ENCODE results near the gene IL5RA. TPM values are rescaled to one million over a fixed set of nuclear protein-coding genes. Genes with fewer than 3 reads are reported as not detected.

IL5RA gene
- total RNA-seq, 1 donor from 2014 or later = not detected

DNA sequence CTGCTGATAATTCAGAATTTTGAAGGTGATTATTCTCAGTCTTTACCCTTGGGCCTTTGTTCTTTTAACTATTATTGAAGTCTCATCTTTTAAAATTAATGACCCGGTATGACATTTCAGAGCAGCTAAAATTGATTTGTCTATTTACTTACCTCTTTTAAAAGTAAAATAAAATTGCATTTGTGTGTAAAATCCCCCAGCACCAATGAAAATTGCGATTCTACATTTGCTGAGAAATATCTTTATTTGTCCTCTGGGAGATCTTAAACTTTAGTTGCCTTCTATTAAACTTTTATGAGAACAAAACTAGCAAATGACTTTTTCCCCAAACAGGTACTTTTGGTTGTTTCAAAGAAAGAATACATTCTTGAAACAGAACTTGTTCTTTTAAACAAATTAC lies 7.5 kb upstream of the IL5RA start:
- TF ChIP-seq, protein P1, sequence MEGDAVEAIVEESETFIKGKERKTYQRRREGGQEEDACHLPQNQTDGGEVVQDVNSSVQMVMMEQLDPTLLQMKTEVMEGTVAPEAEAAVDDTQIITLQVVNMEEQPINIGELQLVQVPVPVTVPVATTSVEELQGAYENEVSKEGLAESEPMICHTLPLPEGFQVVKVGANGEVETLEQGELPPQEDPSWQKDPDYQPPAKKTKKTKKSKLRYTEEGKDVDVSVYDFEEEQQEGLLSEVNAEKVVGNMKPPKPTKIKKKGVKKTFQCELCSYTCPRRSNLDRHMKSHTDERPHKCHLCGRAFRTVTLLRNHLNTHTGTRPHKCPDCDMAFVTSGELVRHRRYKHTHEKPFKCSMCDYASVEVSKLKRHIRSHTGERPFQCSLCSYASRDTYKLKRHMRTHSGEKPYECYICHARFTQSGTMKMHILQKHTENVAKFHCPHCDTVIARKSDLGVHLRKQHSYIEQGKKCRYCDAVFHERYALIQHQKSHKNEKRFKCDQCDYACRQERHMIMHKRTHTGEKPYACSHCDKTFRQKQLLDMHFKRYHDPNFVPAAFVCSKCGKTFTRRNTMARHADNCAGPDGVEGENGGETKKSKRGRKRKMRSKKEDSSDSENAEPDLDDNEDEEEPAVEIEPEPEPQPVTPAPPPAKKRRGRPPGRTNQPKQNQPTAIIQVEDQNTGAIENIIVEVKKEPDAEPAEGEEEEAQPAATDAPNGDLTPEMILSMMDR (conservative IDR thresholded peaks at IDR 0.05) = no peak
- Mint-ChIP-seq H3K9me3 (no peaks in the 10 kb centered on the region), H3K4me1 (no peaks in the 10 kb centered on the region), H3K27ac (ENCODE audit: unreplicated experiment) (no peak overlapping the region), H3K4me3 (no peak overlapping the region), H3K27me3 (ENCODE audit: low read depth) (peaks cover 13% of the 10 kb centered on the region), H3K36me3 (ENCODE audit: low read depth) (no peaks in the 10 kb centered on the region)
- no peak for DNase-seq (ENCODE audit: low read depth, low spot score)

DNA sequence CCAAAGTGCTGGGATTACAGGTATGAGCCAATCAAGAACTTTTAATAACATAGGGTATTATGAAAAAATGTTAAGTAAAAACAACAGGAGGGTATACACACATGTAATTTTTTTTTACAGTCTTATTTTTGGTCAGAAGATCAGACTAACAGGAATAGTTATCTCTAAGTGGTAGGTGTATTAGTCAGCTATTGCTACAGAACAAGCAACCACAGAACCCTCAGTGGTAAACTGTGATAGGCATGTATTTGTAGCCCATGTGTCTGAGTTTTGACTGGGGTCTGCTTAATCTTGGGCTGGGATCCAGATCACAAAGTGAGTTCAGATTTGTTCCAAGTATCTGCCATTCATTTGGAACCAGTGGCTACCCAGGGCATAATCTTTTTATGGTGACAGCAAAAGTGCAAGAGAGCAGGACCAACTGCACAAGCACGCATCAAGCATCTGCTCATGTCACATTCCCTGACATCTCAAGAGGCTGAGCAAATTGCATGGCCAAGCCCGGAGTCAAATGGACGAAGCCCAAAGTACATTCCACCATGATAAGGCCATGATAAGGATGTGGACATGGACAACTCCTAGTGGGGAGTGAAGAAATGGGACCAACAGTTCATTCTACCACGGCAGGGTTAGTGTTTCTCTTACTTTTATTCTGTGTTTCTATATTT lies 3.0 kb upstream of the IL5RA start:
- Mint-ChIP-seq H3K4me1 (no peaks in the 10 kb centered on the region), H3K9me3 (no peaks in the 10 kb centered on the region), H3K27me3 (ENCODE audit: low read depth) (peaks cover 8% of the 10 kb centered on the region), H3K36me3 (ENCODE audit: low read depth) (no peaks in the 10 kb centered on the region), H3K4me3 (no peak overlapping the region), H3K27ac (ENCODE audit: unreplicated experiment) (no peak overlapping the region)
- TF ChIP-seq, protein P1 (conservative IDR thresholded peaks at IDR 0.05) = no peak
- no peak for DNase-seq (ENCODE audit: low read depth, low spot score)

DNA sequence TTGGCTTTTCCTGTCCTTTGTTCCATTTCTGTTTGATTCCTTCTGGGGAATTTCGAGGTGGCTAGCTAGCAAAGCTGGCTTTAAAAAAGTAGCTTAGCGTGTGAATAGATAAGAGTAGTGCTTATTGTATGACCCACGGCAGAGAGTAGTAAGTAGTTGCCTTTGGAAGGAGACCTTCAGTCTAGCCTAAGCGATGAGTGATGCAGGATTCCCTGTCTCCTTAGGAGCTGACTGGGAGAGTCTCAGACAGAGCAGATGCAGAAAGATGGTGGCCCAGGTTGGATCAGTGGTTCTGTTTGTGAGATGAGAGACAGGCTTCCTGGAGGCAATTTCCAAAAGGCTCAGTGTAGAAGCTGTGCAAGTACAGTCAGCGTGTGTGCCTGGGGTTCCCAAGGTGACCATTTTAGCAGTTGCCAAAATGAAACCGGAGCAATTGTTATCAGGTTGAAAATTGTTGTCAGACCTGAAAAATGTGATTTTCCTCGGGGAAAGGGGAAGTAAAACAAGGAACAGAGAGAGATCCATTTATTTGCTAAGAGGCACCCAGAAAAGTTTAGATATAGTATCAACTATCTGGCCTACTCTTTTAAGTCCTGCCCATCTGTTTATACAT lies 681 bp upstream of the IL5RA start:
- Mint-ChIP-seq H3K4me1 (no peaks in the 10 kb centered on the region), H3K27me3 (ENCODE audit: low read depth) (peaks cover 13% of the 10 kb centered on the region), H3K4me3 (no peak overlapping the region), H3K9me3 (peaks cover 2% of the 10 kb centered on the region), H3K27ac (ENCODE audit: unreplicated experiment) (no peak overlapping the region), H3K36me3 (ENCODE audit: low read depth) (no peaks in the 10 kb centered on the region)
- no peak for DNase-seq (ENCODE audit: low read depth, low spot score)
- TF ChIP-seq, protein P1 (conservative IDR thresholded peaks at IDR 0.05) = no peak

DNA sequence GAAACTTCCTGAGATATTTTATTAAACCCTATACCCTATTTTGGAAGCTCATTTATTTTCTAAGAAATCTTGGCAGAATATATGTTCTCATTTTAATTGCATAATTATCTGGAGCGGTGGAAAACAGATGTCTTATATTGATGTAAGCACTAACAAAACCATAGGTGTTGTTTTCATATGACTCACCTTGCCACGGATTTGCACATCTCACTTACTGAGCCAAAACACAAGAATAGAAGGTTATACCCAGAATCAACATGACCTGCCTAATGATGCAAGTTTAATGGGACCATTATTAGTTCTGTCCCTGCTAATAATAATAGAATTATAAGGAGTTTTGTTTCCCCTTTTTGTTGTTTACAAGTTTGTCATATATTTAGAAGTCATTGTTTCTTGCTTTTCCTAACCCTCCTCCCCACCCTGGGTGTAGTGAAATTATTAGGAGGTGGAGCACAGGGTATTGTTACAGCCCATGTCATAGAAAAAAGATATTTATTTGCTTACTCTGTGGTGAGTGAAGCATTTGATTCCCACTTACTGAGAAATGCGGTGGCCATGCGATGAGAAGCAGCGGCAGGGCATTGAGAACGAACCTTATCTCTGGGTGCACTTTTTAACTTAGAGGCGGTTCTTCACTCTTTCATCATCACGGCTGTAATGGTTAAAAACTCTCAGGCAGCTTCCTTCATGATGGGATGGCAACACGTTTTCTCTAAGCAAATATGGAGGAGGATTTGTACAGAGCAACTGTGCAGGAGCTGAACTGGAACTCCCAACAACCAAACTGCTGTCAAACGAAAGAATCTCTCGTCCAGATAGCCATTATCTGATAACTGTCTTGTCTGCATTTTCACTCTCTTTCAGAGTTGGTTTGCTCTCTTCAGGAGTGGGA lies 521 bp downstream of the IL5RA start:
- Mint-ChIP-seq H3K4me1 (no peaks in the 10 kb centered on the region), H3K27ac (ENCODE audit: unreplicated experiment) (no peak overlapping the region), H3K4me3 (no peak overlapping the region), H3K9me3 (peaks cover 2% of the 10 kb centered on the region), H3K27me3 (ENCODE audit: low read depth) (peaks cover 17% of the 10 kb centered on the region), H3K36me3 (ENCODE audit: low read depth) (no peaks in the 10 kb centered on the region)
- TF ChIP-seq, protein P1 (conservative IDR thresholded peaks at IDR 0.05) = no peak
- DNase-seq (ENCODE audit: low read depth, low spot score) = no peak

DNA sequence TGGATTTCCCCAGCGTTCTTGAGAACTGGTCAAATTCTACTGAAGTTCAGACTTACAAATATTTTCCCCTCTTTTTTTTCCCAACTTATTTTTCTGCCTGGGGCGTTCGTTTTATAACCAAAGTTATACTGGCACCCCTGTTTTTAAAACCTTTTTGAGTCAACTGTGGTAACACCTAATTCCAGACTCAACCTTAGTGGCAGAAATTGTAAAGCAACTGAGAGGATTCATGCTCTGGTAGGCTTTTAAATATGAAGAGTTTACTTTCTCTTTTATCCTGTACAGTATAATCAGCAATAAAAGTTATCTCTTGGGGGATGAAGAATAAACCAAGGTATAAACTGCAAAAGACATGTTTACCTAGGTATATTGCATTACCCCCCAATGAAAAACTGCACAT lies 2.3 kb downstream of the IL5RA start:
- H3K4me3 Mint-ChIP-seq = no peak overlapping the region
- DNase-seq (ENCODE audit: low read depth, low spot score) = no peak
- peaks cover 17% of the 10 kb centered on the region for H3K27me3 Mint-ChIP-seq (ENCODE audit: low read depth)
- H3K4me1 Mint-ChIP-seq = no peaks in the 10 kb centered on the region
- H3K27ac Mint-ChIP-seq (ENCODE audit: unreplicated experiment) = no peak overlapping the region
- H3K36me3 Mint-ChIP-seq (ENCODE audit: low read depth) = no peaks in the 10 kb centered on the region
- TF ChIP-seq, protein P1 (conservative IDR thresholded peaks at IDR 0.05) = no peak
- H3K9me3 Mint-ChIP-seq = peaks cover 2% of the 10 kb centered on the region

Measured in neural crest cell (in vitro differentiated cells).